ENCODE results near the gene AGBL5.
"Not testable (repeated sequence)": the region's sequence is repeated elsewhere in the genome, so short reads cannot be mapped to it uniquely, and the experiment has no call there.

The AGBL5 gene

GRCh38 chr2:27118525-27119329 is 67.3 kb downstream of the AGBL5 start, which contains the start of gene CGREF1:
Gene CGREF1 (minus strand): TSS chr2:27119128. CDS start chr2:27104366, 14,762 bp downstream.
- DNase-seq (ENCODE audit: low spot score): no peak
- FAIRE-seq: no peak

GRCh38 chr2:27119330-27119670 is 67.8 kb downstream of the AGBL5 start:
- DNase-seq (ENCODE audit: low spot score); FAIRE-seq: not testable (repeated sequence)
